Transverse colon (tissue), 4 donors: Measurements from ENCODE around the gene DCAF6.

Experiments used
- CTCF ChIP-seq, 5 experiments: fragments of 200-600 bp in 3 of 5; fragments of 450-650 bp in 2 of 5; sonication (generic) in 3 of 5; IDR thresholded peaks; 1 replicate in 2 of 5; 2 replicates in 3 of 5; pipeline ENCODE4 v1.5.1; 2016 to 2017; ENCODE audit warnings: antibody characterized with exemption in 5 of 5, inconsistent platforms in 3 of 5, mild to moderate bottlenecking in 2 of 5, moderate library complexity in 1 of 5
- EP300 ChIP-seq: sonication (generic); formaldehyde crosslinking; IDR thresholded peaks from one replicate; pipeline ENCODE4 v1.6.1; 2017; ENCODE audit warnings: antibody characterized with exemption, low read depth
- POLR2AphosphoS5 ChIP-seq, 3 donors: sonication (generic); formaldehyde crosslinking; IDR thresholded peaks; one replicate each; pipeline ENCODE4 v1.6.1; 2016; ENCODE audit warnings: antibody characterized with exemption in 3 of 3

- no peak for TF ChIP-seq CTCF (IDR thresholded peaks at IDR 0.05)
- no peak for TF ChIP-seq EP300
- TF ChIP-seq POLR2AphosphoS5 (IDR thresholded peaks at IDR 0.05), result no peak
These were observed 114.4 kb downstream of the DCAF6 start for GRCh38 chr1:168050880-168051279.
